GM19468 (cell line): ENCODE results near the gene CTTNBP2.

Experiments used
- ATAC-seq: cut with Tn5 transposase; IDR thresholded peaks from one replicate; pipeline ENCODE4 v1.9.1; 2021; ENCODE audit warnings: mild to moderate bottlenecking, moderate library complexity, moderate number of reproducible peaks; ENCODE audit not compliant: unreplicated experiment; ENCODE audit errors: extremely low read depth

The CTTNBP2 gene

GRCh38 chr7:117759950-117760640, 113.1 kb downstream of the CTTNBP2 start:
- no peak for ATAC-seq

DNA sequence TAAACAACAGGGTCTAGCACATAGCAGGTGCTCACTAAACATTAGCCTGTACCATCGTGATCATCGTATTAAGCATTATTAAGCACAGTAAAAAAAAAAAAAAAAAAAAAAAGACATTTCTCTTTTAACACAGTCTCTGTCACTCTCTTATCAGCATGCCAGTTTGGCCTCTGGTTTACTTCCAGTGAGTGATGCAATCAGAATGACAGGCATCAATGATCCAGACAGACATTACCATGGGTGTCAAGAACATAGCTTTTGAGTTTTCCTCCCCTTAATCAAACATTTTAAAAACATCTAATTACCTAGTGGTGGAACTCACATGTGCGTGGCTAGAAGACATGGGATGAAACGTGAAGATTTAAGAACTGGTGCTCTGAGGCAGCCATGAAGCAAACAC, 115.8 kb downstream of the CTTNBP2 start:
- no peak for ATAC-seq

- no peak for ATAC-seq
These were observed 116.6 kb downstream of the CTTNBP2 start for GRCh38 chr7:117756586-117757085.

- no peak for ATAC-seq
These were observed 118.1 kb downstream of the CTTNBP2 start for GRCh38 chr7:117755136-117755535.

- no peak for ATAC-seq
These were observed 121.5 kb downstream of the CTTNBP2 start for GRCh38 chr7:117751775-117752174.

- no peak for ATAC-seq
These were observed 122.4 kb downstream of the CTTNBP2 start for GRCh38 chr7:117750612-117751563.

DNA sequence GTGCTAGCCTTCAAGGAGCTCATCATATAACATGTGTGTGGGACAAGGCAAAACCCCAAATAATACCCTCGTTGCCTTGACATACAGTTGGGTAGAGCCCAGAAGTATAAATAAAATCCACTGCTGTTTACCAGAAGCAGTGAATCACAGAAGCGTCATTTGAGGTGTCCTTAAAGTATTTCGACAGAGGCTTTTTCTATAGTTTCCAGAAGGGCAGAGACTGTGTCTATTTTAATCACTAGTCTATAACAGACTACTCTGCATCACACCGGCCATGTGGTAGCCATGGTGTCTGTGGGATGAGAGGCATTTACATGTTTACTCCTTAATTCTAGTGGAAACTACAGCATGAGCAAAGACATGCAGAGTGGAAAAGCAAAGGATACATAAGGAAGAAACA, 131.3 kb downstream of the CTTNBP2 start:
- ATAC-seq = no peak

DNA sequence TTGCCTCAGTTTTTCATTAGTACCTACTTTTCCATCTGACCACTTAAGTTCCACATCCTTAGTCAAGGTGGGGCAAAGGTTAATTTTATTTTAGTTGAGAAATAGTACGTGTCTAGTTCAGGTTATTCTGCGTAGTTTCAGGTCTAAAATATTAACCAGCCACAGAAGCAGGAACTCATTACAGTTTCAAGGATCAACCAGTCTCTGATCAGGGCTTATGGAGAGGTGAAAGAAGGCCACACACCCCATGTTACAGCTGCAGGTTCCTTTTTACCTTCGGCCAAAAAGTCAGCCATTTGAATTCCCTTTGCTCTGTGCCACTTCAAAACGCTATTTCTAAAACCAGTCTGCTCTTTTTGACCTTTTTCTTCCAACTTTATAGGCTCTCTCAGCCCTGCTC, 134.2 kb downstream of the CTTNBP2 start:
- no peak for ATAC-seq

DNA sequence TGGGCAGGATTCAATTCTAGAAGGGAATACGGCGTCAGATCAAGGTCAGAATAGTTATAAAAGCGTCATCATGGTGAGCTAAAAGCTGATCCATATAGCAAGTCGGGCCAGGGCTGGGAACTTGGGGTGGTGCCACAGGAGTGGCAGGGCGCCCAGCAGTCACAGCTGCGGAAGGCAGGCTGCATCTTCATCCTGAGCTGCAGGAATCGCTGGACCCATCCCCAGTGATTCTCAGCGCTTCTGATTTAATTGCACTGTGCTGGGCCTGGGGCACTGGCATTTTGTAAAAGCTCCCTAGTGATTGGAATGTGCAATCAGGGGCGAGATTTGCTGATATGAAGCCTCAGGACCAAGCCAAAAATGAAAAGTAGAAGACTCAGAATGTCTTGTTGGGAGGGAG, 135.3 kb downstream of the CTTNBP2 start:
- ATAC-seq = no peak

DNA sequence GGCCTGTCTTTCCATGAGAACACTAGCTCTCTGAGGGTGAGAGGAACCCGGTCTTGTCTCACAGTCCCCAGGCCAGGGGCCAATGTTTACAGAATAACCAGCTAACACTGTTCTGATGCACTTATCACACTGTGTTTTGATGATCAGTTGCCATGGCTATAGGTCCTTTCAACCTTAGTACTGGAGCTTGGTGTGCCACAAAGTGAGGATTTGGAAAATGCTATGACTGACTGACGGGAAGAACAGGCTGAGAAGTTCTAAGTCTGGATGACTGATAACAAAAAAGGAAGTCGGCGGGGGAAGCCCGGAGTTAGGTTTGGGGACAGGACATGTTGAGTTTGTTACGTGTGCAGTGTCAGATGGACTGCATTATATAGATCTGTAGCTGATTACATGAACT, 141.8 kb downstream of the CTTNBP2 start:
- no peak for ATAC-seq

DNA sequence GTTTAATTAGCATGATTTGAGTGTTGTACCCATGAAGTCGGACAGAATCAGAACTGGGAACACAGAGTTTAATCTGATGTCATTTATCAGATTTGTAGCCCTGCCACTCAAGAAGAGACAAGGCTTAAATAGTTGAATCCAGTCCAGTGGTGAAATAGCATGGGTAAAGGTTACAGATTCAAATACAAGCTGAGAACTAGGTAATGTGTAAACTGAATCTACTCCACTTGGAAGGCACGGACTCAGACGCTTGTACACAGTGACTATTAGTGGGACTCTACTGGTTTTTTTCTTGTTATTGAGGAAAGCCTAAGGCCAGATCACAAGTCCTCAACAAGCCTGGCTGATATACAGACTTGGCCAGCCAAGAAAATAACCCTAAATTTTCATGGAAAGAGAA, 142.9 kb downstream of the CTTNBP2 start:
- no peak for ATAC-seq

GRCh38 chr7:117728890-117729624, 144.2 kb downstream of the CTTNBP2 start:
- no peak for ATAC-seq

DNA sequence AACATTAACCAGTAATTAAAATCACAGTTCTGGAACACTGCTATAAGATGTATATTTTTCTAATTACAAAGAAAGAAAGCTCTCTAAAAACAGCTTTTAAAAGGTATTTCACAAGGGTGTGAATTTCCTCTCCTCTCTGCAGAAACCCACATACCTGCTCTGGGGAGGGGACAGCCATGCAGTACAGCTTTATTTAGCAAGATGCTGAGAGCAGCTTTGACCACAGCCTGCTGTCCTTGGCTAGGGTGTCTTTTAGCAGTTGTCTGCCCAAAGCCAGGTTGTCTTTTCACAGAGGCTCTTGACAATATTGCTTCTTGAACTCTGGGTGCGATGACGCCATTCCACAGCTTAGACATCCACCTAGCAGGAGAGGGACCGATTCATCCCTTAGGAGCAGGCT, 148.3 kb downstream of the CTTNBP2 start:
- no peak for ATAC-seq

DNA sequence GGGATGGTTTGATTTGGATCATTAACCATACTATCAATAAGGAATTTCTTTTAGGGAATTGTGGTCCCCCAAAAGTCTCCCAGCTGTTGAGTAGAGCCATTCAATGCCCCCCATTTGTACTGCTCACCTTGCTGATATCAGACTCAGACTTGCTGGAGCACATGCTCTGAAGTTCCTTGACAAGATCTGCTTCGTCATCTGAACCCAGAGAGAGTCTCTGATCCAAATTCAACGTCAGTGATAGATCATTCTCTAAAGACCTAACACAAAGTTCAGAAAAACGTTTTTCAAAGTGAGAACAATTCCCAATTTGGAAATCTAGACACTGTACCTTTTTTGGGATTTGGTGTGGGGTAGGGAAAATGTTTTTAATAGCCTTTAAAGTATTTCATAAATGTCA, 153.9 kb downstream of the CTTNBP2 start:
- ATAC-seq = no peak

GRCh38 chr7:117718116-117718835, 155.0 kb downstream of the CTTNBP2 start:
- no peak for ATAC-seq

DNA sequence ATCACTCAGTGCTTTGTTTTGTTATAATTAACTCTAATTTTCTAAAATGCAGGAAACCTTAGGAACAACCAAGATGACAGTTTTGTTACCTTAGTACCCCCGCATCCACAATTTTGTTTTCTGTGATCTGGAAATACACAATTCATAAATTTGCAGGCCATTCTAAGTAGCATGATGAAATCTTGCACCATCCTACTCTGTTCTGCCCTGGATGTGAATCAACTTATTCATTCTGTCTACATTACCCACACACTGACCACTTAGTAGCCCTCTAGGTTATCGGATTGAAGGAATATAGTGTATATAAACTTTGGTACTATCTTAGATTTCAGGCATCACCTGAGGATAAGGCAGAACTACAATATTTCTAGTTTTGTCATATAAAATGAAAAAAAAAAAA, 155.9 kb downstream of the CTTNBP2 start:
- ATAC-seq = no peak

GRCh38 chr7:117716707-117717299, 156.4 kb downstream of the CTTNBP2 start:
- no peak for ATAC-seq

GRCh38 chr7:117715784-117716445, 157.3 kb downstream of the CTTNBP2 start:
- ATAC-seq = no peak

DNA sequence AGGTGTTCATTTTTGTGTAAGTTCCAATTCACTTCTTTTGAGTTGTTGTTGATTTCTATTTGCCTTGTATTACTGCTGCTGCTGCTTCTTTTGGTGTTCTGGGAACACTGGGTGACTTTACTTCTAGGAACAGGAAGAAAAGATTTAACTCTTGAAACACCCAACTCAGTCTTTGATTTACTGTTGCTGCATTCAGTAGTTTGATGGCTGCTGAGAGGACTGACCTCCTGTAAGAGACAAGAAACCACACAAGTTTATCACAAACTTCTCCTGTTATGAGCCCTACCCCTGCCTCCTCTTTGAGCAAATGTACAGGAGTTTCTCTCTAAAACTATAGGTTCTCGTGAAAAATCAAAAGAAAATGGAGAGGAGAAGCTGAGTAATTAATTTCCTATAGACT, 161.7 kb downstream of the CTTNBP2 start:
- no peak for ATAC-seq
